ENCODE data around the gene PSTK.

PSTK gene

DNA sequence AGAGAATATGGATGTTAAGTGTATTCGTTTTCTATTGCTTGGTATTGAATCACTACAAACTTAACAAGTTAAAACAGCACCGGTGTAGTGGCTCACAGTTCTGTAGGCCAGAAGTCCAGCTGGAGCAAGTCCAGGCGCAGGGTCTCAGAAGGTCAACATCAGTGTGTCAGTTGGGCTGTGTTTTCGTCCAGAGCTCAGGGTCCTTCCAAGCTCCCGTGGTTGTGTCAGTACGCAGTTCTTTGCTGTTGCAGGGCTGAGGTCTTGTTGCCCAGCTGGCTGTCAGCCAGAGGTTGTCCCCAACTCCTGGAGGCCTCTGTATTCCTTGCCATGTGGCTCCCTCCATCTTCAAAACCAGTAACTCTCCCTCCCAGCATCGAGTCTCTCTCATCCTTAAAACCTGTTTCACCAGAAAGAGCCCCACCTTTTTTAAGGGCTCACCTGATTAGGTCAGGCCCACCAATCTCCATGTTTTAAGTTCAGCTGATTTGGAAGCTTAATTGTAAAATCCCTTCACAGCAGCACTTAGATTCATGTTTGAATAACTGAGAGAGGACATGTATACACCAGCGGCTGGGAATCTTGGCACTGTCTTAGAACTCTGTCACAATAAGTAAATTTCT, 55.4 kb downstream of the PSTK start:
- Histone ChIP-seq H3K27me3 (ENCODE audit: control insufficient read depth, insufficient read depth, low read length) (no peaks in the 10 kb centered on the region), H3K4me1 (ENCODE audit: control insufficient read depth, insufficient read depth, low read length) (no peaks in the 10 kb centered on the region), H3K9me3 (ENCODE audit: control insufficient read depth, low read length) (no peaks in the 10 kb centered on the region), H3K4me3 (ENCODE audit: low read length) (no peak overlapping the region), H3K36me3 (ENCODE audit: control insufficient read depth, insufficient read depth, low read length) (no peaks in the 10 kb centered on the region), H3K9ac (ENCODE audit: low read length) (no peak overlapping the region)

DNA sequence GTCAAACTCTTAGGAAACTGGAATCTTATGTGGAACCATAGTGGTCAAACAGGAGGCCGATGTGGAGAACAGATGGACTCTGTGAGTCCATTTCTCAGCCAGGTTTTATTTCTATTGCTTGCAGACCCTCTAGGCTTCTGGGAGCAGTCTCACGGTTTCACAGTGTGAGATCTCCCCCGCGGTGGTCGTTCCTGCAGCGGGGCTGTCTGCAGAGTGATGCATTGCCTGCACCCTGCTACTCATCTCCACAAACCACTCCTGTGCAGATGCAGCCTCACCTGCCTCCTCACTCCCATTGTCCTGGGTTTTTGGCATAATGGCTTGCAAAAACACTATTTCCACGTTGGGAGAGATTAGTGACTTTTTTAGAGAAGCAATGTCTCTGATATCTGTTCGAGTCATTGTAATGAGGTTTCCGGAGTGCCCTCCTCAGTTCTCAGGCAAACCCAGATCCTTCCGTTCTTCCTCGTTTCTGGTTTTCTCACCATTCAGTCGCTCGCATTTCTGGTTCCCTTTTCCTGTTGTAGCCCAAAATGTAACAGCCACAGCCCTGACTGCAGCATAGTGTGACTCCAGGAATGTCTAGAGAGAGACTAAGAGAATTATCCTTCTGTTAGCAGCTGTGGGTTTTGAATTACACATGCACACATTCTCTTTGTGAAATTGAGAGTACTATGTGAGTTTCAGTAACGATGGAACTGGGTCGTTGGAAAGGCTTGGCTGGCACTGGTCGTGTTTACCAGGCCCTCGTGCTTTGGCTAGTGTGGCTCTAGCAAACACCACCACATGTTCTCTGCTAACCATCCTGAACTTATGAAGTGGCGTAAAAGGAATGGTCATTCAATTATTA, 58.8 kb downstream of the PSTK start:
- no peaks in the 10 kb centered on the region for H3K27me3 ChIP-seq (ENCODE audit: control insufficient read depth, insufficient read depth, low read length)
- H3K4me1 ChIP-seq (ENCODE audit: control insufficient read depth, insufficient read depth, low read length), result no peaks in the 10 kb centered on the region
- H3K36me3 ChIP-seq (ENCODE audit: control insufficient read depth, insufficient read depth, low read length), result no peaks in the 10 kb centered on the region
- no peaks in the 10 kb centered on the region for H3K9me3 ChIP-seq (ENCODE audit: control insufficient read depth, low read length)
- no peak overlapping the region for H3K4me3 ChIP-seq (ENCODE audit: low read length)
- no peak overlapping the region for H3K9ac ChIP-seq (ENCODE audit: low read length)

DNA sequence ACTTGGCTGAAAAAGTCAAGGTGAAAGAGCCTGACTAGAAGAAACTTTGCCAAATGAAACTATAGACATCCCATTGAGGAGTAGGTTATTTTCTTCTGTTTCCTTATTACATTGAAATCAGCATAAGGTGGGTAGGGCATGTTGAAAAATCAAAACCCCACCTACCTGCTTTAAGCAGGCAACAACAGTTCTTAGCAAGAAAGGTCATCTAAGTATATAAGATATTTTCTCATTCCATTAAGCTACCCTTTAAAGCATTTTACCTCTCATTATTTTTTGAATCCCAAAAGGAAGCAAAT, 59.4 kb downstream of the PSTK start:
- H3K9me3 ChIP-seq (ENCODE audit: control insufficient read depth, low read length), result no peaks in the 10 kb centered on the region
- H3K4me1 ChIP-seq (ENCODE audit: control insufficient read depth, insufficient read depth, low read length), result no peaks in the 10 kb centered on the region
- no peak overlapping the region for H3K4me3 ChIP-seq (ENCODE audit: low read length)
- H3K27me3 ChIP-seq (ENCODE audit: control insufficient read depth, insufficient read depth, low read length), result no peaks in the 10 kb centered on the region
- H3K9ac ChIP-seq (ENCODE audit: low read length), result no peak overlapping the region
- H3K36me3 ChIP-seq (ENCODE audit: control insufficient read depth, insufficient read depth, low read length), result no peaks in the 10 kb centered on the region
